ENCODE measurements around the gene SH3PXD2A. TPM values are rescaled to one million over a fixed set of nuclear protein-coding genes. Genes with fewer than 3 reads are reported as not detected.

SH3PXD2A gene
- total and polyA plus RNA-seq, 9 of the 15 experiments (the other 6 are each of a cell fraction or from before 2014, with no cell fraction given), result 0.41 to 9.3 (median 2.5) TPM

DNA sequence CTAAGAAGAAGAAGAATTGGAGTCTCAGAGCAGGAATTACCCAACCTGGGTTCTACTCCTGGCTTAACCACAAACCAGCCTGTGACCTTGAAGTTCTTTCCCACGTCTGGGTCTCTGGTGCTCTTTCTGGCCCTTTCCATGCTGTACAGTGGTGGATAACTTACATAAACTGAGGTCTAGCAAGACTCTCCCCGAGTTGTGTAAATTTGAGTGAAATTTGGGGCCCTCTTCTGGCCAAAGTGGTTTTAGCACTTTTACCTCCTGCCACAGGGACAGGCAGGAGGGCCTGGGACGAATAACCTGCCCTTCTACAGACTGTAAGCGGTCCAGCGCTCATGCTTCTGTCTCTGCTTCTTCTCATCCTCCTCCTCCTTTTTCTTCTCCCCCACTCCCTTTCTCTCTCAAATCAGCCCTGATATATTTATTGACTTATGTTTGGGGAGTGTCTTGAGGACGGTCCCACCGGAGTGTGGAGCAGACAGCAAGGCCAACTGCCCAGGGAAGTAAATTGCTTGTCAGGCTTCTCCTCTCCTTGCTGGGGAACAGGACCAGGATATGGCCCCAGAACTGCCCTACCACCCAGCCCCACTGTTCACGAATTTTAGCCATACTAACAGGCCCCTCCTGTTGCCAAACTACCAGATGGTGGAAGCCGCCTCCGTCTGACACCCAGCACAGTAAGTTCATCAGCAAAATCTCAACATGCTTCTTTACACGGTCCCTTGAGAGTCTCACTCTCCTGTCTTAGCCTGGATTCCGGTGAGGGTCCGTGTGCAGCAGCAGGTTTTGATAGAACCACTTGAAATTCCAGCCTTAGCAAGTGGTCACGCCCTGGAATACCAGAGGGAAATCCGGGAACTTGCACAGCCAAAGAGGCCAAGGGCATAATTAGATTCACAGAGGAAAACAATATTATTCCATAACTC lies 4.0 kb upstream of the SH3PXD2A start (continued):
- TF ChIP-seq, protein P1, sequence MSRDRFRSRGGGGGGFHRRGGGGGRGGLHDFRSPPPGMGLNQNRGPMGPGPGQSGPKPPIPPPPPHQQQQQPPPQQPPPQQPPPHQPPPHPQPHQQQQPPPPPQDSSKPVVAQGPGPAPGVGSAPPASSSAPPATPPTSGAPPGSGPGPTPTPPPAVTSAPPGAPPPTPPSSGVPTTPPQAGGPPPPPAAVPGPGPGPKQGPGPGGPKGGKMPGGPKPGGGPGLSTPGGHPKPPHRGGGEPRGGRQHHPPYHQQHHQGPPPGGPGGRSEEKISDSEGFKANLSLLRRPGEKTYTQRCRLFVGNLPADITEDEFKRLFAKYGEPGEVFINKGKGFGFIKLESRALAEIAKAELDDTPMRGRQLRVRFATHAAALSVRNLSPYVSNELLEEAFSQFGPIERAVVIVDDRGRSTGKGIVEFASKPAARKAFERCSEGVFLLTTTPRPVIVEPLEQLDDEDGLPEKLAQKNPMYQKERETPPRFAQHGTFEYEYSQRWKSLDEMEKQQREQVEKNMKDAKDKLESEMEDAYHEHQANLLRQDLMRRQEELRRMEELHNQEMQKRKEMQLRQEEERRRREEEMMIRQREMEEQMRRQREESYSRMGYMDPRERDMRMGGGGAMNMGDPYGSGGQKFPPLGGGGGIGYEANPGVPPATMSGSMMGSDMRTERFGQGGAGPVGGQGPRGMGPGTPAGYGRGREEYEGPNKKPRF (IDR thresholded peaks at IDR 0.05; ENCODE audit: low read depth, low read length), result no peak
- no peak for TF ChIP-seq ATF6 (CRISPR knock-in tag; IDR thresholded peaks at IDR 0.05)
- TF ChIP-seq DEAF1 (CRISPR knock-in tag; IDR thresholded peaks at IDR 0.05), result peak; percentile 66
- no peak for TF ChIP-seq KDM1A (IDR thresholded peaks at IDR 0.05)
- TF ChIP-seq NEUROD1 (IDR thresholded peaks at IDR 0.05; ENCODE audit: borderline replicate concordance, low read depth, low read length, partially characterized antibody), result no peak
- TF ChIP-seq KAT2B (IDR thresholded peaks at IDR 0.05; ENCODE audit: low read depth, low read length), result no peak
- no peak for TF ChIP-seq C11orf30 (IDR thresholded peaks at IDR 0.05; ENCODE audit: low read depth)
- TF ChIP-seq REST (IDR thresholded peaks at IDR 0.05; ENCODE audit: borderline replicate concordance), result peak; percentile 61; the same call in 1 of the 2 replicates
- TF ChIP-seq REST (CRISPR knock-in tag; IDR thresholded peaks at IDR 0.05; ENCODE audit: low read depth), result no peak
- TF ChIP-seq ZNF143 (CRISPR knock-in tag; IDR thresholded peaks at IDR 0.05), result no peak
- TF ChIP-seq FOXK2 (conservative IDR thresholded peaks at IDR 0.05 in 1 of 2, IDR thresholded peaks at IDR 0.05 in 1 of 2; ENCODE audit: low read depth in 2 of 2), result no peak

Measured in K562 (cell line).